Hematopoietic multipotent progenitor cell treated with erythropoietin and hydrocortisone succinate and interleukin-3 and kit ligand, for 4 days (in vitro differentiated cells): ENCODE data around the gene ADARB1.

Experiments used
- DNase-seq: peaks from one replicate; pipeline ENCODE4 v3.0.0-alpha.2; 2015

ADARB1 gene

GRCh38 chr21:45076245-45076711 is 1.9 kb downstream of the ADARB1 start:
- peak; percentile 60 for DNase-seq

GRCh38 chr21:45078371-45078770 is 4.0 kb downstream of the ADARB1 start:
- no peak for DNase-seq

GRCh38 chr21:45078877-45079281 is 4.5 kb downstream of the ADARB1 start:
- peak; percentile 80 for DNase-seq

GRCh38 chr21:45079351-45079750 is 5.0 kb downstream of the ADARB1 start:
- DNase-seq = peak; percentile 45

GRCh38 chr21:45080232-45080631 is 5.9 kb downstream of the ADARB1 start:
- DNase-seq = no peak

GRCh38 chr21:45080639-45081414 is 6.4 kb downstream of the ADARB1 start:
- peak; percentile 32 for DNase-seq

- no peak for DNase-seq
Measured at GRCh38 chr21:45081636-45082035, 7.3 kb downstream of the ADARB1 start.

- DNase-seq = no peak
Measured at GRCh38 chr21:45082736-45083135, 8.4 kb downstream of the ADARB1 start.

- DNase-seq = no peak
Measured at GRCh38 chr21:45084121-45084520, 9.7 kb downstream of the ADARB1 start.

- no peak for DNase-seq
Measured at GRCh38 chr21:45084881-45085536, 10.6 kb downstream of the ADARB1 start.

- DNase-seq = no peak
Measured at GRCh38 chr21:45085700-45086099, 11.3 kb downstream of the ADARB1 start.

- peak; percentile 51 for DNase-seq
Measured at GRCh38 chr21:45086337-45086958, 12.1 kb downstream of the ADARB1 start.

- DNase-seq = peak; percentile 85
Measured at GRCh38 chr21:45087022-45087823, 12.8 kb downstream of the ADARB1 start.

- DNase-seq = no peak
Measured at GRCh38 chr21:45088116-45088515, 13.7 kb downstream of the ADARB1 start.

GRCh38 chr21:45088729-45089128 is 14.3 kb downstream of the ADARB1 start:
- peak; percentile 33 for DNase-seq

- DNase-seq = peak; percentile 27
Measured at GRCh38 chr21:45089964-45090363, 15.6 kb downstream of the ADARB1 start.

- DNase-seq = no peak
Measured at GRCh38 chr21:45090966-45091365, 16.6 kb downstream of the ADARB1 start.

GRCh38 chr21:45091550-45092322 is 17.4 kb downstream of the ADARB1 start:
- DNase-seq = no peak

- DNase-seq = peak; percentile 49
Measured at GRCh38 chr21:45093035-45093532, 18.7 kb downstream of the ADARB1 start.

- no peak for DNase-seq
Measured at GRCh38 chr21:45094412-45094811, 20.0 kb downstream of the ADARB1 start.

GRCh38 chr21:45095505-45095904 is 21.1 kb downstream of the ADARB1 start:
- DNase-seq = no peak

GRCh38 chr21:45096217-45096616 is 21.8 kb downstream of the ADARB1 start:
- no peak for DNase-seq
